HepG2 (cell line): Measurements from ENCODE around the gene EIF5B. TPM values are rescaled to one million over a fixed set of nuclear protein-coding genes. Genes with fewer than 3 reads are reported as not detected.
A peak's percentile ranks its signal among the peaks of the same experiment; 100 is the strongest.

Experiments
- ATAC-seq: fragments of 200-7000 bp; cut with Tn5 transposase; 3 replicates; pipeline ENCODE4 v1.9.1; 2020; ENCODE audit warnings: mild to moderate bottlenecking, moderate library complexity
- BruUV-seq: library from RNA; stranded (reverse); fragments of 400-500 nt; replicated peaks from 2 replicates; lab custom pipeline; 2021; lab: Mats Ljungman, UMichigan
- CTCF ChIA-PET: fragments of 300-600 bp; formaldehyde crosslinking; extraction: SDS; loops from one replicate; lab custom pipeline; 2021; ENCODE audit warnings: low total read pairs, inconsistent platforms, low intra/inter-chr PET ratio; lab: Yijun Ruan, JAX
- POLR2A ChIA-PET: fragments of 350-600 bp; sonication (Branson Sonifier 250); formaldehyde crosslinking; loops from one replicate; lab custom pipeline; 2020; ENCODE audit warnings: antibody characterized with exemption, inconsistent platforms; lab: Yijun Ruan, JAX
- DNase-seq: peaks from one replicate; pipeline ENCODE4 v3.0.0-alpha.2; 2015; ENCODE audit warnings: low spot score
- FAIRE-seq: peaks from 3 replicates; lab custom pipeline; 2011; peaks lifted over from hg19 to GRCh38; lab: Jason Lieb, UNC
- H2AFZ ChIP-seq: one replicate; pipeline ENCODE4 v1.6.1; 2011; ENCODE audit warnings: low read length, inconsistent platforms
- H3K27ac ChIP-seq: fragments of 300-600 bp; 3 replicates; pipeline ENCODE4 v1.8.0; 2011; ENCODE audit warnings: mixed run types, mild to moderate bottlenecking, mixed read lengths, low read length, inconsistent platforms; ENCODE audit not compliant: insufficient read depth; ENCODE audit errors: extremely low read length
- H3K27me3 ChIP-seq, 2 experiments: fragments of 200-600 bp in 1 of 2; 2 replicates in 1 of 2; 3 replicates in 1 of 2; pipeline versions ENCODE4 v1.6.0 to v1.8.0; 2011; ENCODE audit warnings: low read length in 2 of 2, mild to moderate bottlenecking in 2 of 2, moderate library complexity in 2 of 2, inconsistent platforms in 1 of 2; ENCODE audit not compliant: insufficient read depth in 2 of 2, control insufficient read depth in 1 of 2
- H3K36me3 ChIP-seq, 2 experiments: fragments of 200-600 bp in 1 of 2; replicated peaks in 1 of 2; 2 replicates in 1 of 2; 3 replicates in 1 of 2; pipeline versions ENCODE4 v1.5.1 to v1.8.0; 2011; ENCODE audit warnings: low read length in 2 of 2, inconsistent platforms in 1 of 2; ENCODE audit not compliant: insufficient read depth in 2 of 2, control insufficient read depth in 1 of 2
- H3K4me1 ChIP-seq: 2 replicates; pipeline ENCODE4 v1.5.1; 2012; ENCODE audit warnings: low read length, inconsistent platforms; ENCODE audit not compliant: insufficient read depth
- H3K4me2 ChIP-seq: 2 replicates; pipeline ENCODE4 v1.6.0; 2011; ENCODE audit warnings: low read depth, low read length, inconsistent platforms
- H3K4me3 ChIP-seq, 3 experiments: fragments of 200-600 bp in 1 of 3; sonication (generic), shearing (Covaris generic) in 1 of 3; replicated peaks in 1 of 3; 2 replicates each; pipeline ENCODE4 v1.5.1; 2011 to 2016; ENCODE audit warnings: low read length in 3 of 3, inconsistent platforms in 2 of 3, low read depth in 2 of 3, mild to moderate bottlenecking in 2 of 3, control low read depth in 1 of 3, mixed read lengths in 1 of 3; ENCODE audit not compliant: insufficient read depth in 1 of 3
- H3K79me2 ChIP-seq: one replicate; pipeline ENCODE4 v1.6.1; 2011; ENCODE audit warnings: low read length, inconsistent platforms; ENCODE audit not compliant: insufficient read depth
- H3K9ac ChIP-seq: 2 replicates; pipeline ENCODE4 v1.6.0; 2011; ENCODE audit warnings: mild to moderate bottlenecking, low read depth, low read length, inconsistent platforms; ENCODE audit not compliant: insufficient read depth
- H3K9me3 ChIP-seq: 2 replicates; pipeline ENCODE4 v1.5.1; 2012; ENCODE audit warnings: mild to moderate bottlenecking, low read length
- H4K20me1 ChIP-seq: 2 replicates; pipeline ENCODE4 v1.6.0; 2011; ENCODE audit warnings: inconsistent platforms, mild to moderate bottlenecking, low read length, moderate library complexity; ENCODE audit not compliant: insufficient read depth
- BHLHE40 ChIP-seq: IDR thresholded peaks from 2 replicates; pipeline ENCODE4 v1.6.1; 2011; ENCODE audit warnings: low read length, improper control_type of control experiment
- ZBTB20 ChIP-seq: sonication (generic); formaldehyde crosslinking; IDR thresholded peaks from 2 replicates; pipeline ENCODE4 v1.8.1; 2023; ENCODE audit warnings: missing genetic modification reagents, low read depth, mild to moderate bottlenecking, borderline replicate concordance
- ZNF33B ChIP-seq: sonication (generic); formaldehyde crosslinking; IDR thresholded peaks from 2 replicates; pipeline ENCODE4 v1.5.1; 2020; ENCODE audit warnings: mild to moderate bottlenecking, missing genetic modification reagents
- ZNF354B ChIP-seq: sonication (generic); formaldehyde crosslinking; IDR thresholded peaks from 2 replicates; pipeline ENCODE4 v1.8.0; 2022; ENCODE audit warnings: mild to moderate bottlenecking, missing genetic modification reagents
- ZNF432 ChIP-seq: sonication (generic); formaldehyde crosslinking; IDR thresholded peaks from 2 replicates; pipeline ENCODE4 v1.5.0; 2020; ENCODE audit warnings: missing genetic modification reagents, mild to moderate bottlenecking, borderline replicate concordance
- ZNF772 ChIP-seq: sonication (generic); formaldehyde crosslinking; IDR thresholded peaks from 2 replicates; pipeline ENCODE4 v1.5.0; 2020; ENCODE audit warnings: mild to moderate bottlenecking, missing genetic modification reagents
- ZNF792 ChIP-seq: IDR thresholded peaks from 2 replicates; pipeline ENCODE4 v1.6.1; 2016
- WGBS: methylation state at CpG from one replicate; pipeline ENCODE4 v1.1.6; 2017; ENCODE audit warnings: low lambda C conversion rate; 5-methylcytosine and 5-hydroxymethylcytosine counted together
- in situ Hi-C: cut with HindIII; loops from 2 replicates; pipeline ENCODE4 v1.10.0; 2017; ENCODE audit warnings: low pct_unique_long_range_greater_than_20kb; ENCODE audit not compliant: extremely low pct_ligation_motif_present
- intact Hi-C: fragments of 100-400 bp; cut with micrococcal nuclease; formaldehyde crosslinking; loops from one replicate; pipeline ENCODE4 v1.10.0; 2022; ENCODE audit not compliant: unreplicated experiment
- polyA plus RNA-seq, 8 experiments: library from polyadenylated mRNA; depleted of rRNA in 3 of 8; stranded (reverse) in 7 of 8; unstranded in 1 of 8; fragments of >200 nt; fragmentation: Illumina TruSeq in 4 of 8; extraction: Trizol in 4 of 8; gene quantifications; 2 replicates each; pipeline versions ENCODE4 v1.2.1 to v1.2.3, GENCODE V29; 2011 to 2016; ENCODE audit warnings: low read depth in 4 of 8, missing spikeins in 1 of 8, mixed read lengths in 1 of 8; ENCODE audit not compliant: insufficient read depth in 1 of 8
- total RNA-seq, 5 experiments: library from RNA; depleted of rRNA; stranded (reverse); fragments of >200 nt; fragmentation: Illumina TruSeq; extraction: Trizol; gene quantifications; 2 replicates each; pipeline ENCODE4 v1.2.3, GENCODE V29; 2016; ENCODE audit warnings: low read depth in 1 of 5
- TF ChIP-seq, protein P1 (sequence below): sonication (generic); formaldehyde crosslinking; conservative IDR thresholded peaks from 2 replicates; pipeline ENCODE4 v1.8.1; 2023; ENCODE audit warnings: missing genetic modification reagents
- TF ChIP-seq, protein P2 (sequence below): sonication (generic); formaldehyde crosslinking; IDR thresholded peaks from 2 replicates; pipeline ENCODE4 v1.5.0; 2020; ENCODE audit warnings: mild to moderate bottlenecking, low read depth, missing genetic modification reagents, borderline replicate concordance
- TF ChIP-seq, protein P3 (sequence below), 2 experiments: sonication (generic) in 1 of 2; formaldehyde crosslinking in 1 of 2; IDR thresholded peaks; 2 replicates each; pipeline versions ENCODE4 v1.4.0 to v1.6.1; 2018 to 2020; ENCODE audit warnings: missing genetic modification reagents in 2 of 2, borderline replicate concordance in 1 of 2, low read depth in 1 of 2, mild to moderate bottlenecking in 1 of 2, missing biosample characterization in 1 of 2
- TF ChIP-seq, protein P4 (sequence below): sonication (generic); formaldehyde crosslinking; IDR thresholded peaks from 2 replicates; pipeline ENCODE4 v1.4.0; 2020; ENCODE audit warnings: missing genetic modification reagents, borderline replicate concordance
- TF ChIP-seq, protein P5 (sequence below): sonication (generic); formaldehyde crosslinking; IDR thresholded peaks from 2 replicates; pipeline ENCODE4 v1.5.0; 2020; ENCODE audit warnings: missing genetic modification reagents, mild to moderate bottlenecking, borderline replicate concordance

The EIF5B gene
- total and polyA plus RNA-seq, 2 of the 13 experiments (the other 11 are each of a cell fraction or from before 2014, with no cell fraction given): 8.8 to 32.1 TPM

DNA sequence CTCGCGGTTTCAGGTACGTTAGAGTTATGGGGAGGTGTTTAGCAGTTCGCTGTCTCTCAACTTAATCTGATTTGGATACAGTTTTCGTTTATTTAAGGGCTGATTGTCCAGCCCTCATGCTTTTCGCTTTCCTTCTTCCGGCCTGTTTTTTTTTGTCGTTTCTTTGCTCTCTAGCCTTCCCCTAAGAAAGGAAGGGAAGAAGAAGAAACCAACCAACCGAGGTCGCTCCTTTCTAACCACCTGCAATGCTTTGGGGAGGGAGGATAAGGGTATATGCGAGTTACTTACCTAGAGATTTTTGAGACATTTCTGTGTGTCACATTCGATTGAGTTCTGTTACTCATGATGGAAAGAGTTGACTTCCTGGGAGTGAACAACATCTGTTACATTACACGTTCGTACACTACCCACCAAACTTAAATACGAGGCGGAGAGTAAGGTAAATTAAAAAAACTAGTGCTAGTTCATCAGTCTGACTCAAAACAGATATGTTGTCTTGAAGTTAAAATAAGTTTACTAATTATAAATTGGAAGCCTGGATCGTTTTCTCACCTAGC is 918 bp downstream of the EIF5B start:
- DNase-seq: peak; percentile 16
- Histone ChIP-seq H3K79me2 (peaks cover 87% of the 10 kb centered on the region), H3K4me2 (peak overlapping the region; percentile 96), H3K36me3 (no peaks in the 10 kb centered on the region), H3K4me3 (peak overlapping the region; percentile 88 to 98 (median 89)), H3K27me3 (no peaks in the 10 kb centered on the region; a peak in 1 of 5 replicates), H3K9ac (peak overlapping the region; percentile 95), H4K20me1 (peaks cover 30% of the 10 kb centered on the region), H3K4me1 (peaks cover 66% of the 10 kb centered on the region), H2AFZ (no peak overlapping the region), H3K9me3 (no peaks in the 10 kb centered on the region), H3K27ac (peak overlapping the region; percentile 88)
- FAIRE-seq: no peak
- in situ Hi-C loops (loop anchor here (5.0 kb wide), 1 partner anchor 156 kb away; the partner anchor contains the start of genes MITD1 and MRPL30), intact Hi-C loops (loop anchor here (5.0 kb wide), 2 partner anchors 34 to 731 kb away; partner anchors contain the start of genes COA5 and UNC50)
- ATAC-seq: no peak
- TF ChIP-seq, protein P1, sequence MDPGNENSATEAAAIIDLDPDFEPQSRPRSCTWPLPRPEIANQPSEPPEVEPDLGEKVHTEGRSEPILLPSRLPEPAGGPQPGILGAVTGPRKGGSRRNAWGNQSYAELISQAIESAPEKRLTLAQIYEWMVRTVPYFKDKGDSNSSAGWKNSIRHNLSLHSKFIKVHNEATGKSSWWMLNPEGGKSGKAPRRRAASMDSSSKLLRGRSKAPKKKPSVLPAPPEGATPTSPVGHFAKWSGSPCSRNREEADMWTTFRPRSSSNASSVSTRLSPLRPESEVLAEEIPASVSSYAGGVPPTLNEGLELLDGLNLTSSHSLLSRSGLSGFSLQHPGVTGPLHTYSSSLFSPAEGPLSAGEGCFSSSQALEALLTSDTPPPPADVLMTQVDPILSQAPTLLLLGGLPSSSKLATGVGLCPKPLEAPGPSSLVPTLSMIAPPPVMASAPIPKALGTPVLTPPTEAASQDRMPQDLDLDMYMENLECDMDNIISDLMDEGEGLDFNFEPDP: 0 out of 2 replicates have a peak, but pooled peaks have one; percentile 61
- TF ChIP-seq ZNF432 (no peak), ZNF354B (CRISPR knock-in tag) (no peak), ZNF792 (0 out of 2 replicates have a peak, but pooled peaks have one; percentile 14), BHLHE40 (no peak), ZNF33B (CRISPR knock-in tag) (0 out of 2 replicates have a peak, but pooled peaks have one; percentile 0), ZBTB20 (CRISPR knock-in tag) (0 out of 2 replicates have a peak, but pooled peaks have one; percentile 14), ZNF772 (CRISPR knock-in tag) (no peak)
- TF ChIP-seq, protein P2, sequence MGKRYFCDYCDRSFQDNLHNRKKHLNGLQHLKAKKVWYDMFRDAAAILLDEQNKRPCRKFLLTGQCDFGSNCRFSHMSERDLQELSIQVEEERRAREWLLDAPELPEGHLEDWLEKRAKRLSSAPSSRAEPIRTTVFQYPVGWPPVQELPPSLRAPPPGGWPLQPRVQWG (CRISPR knock-in tag): no peak
- TF ChIP-seq, protein P3, sequence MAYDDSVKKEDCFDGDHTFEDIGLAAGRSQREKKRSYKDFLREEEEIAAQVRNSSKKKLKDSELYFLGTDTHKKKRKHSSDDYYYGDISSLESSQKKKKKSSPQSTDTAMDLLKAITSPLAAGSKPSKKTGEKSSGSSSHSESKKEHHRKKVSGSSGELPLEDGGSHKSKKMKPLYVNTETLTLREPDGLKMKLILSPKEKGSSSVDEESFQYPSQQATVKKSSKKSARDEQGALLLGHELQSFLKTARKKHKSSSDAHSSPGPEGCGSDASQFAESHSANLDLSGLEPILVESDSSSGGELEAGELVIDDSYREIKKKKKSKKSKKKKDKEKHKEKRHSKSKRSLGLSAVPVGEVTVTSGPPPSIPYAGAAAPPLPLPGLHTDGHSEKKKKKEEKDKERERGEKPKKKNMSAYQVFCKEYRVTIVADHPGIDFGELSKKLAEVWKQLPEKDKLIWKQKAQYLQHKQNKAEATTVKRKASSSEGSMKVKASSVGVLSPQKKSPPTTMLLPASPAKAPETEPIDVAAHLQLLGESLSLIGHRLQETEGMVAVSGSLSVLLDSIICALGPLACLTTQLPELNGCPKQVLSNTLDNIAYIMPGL (CRISPR knock-in tag; IDR thresholded peaks at IDR 0.05; ENCODE audit: borderline replicate concordance in 1 of 2, low read depth in 1 of 2): 0 out of 4 replicates have a peak, but pooled peaks of 1 of the 2 experiments have one; percentile 22
- TF ChIP-seq, protein P4, sequence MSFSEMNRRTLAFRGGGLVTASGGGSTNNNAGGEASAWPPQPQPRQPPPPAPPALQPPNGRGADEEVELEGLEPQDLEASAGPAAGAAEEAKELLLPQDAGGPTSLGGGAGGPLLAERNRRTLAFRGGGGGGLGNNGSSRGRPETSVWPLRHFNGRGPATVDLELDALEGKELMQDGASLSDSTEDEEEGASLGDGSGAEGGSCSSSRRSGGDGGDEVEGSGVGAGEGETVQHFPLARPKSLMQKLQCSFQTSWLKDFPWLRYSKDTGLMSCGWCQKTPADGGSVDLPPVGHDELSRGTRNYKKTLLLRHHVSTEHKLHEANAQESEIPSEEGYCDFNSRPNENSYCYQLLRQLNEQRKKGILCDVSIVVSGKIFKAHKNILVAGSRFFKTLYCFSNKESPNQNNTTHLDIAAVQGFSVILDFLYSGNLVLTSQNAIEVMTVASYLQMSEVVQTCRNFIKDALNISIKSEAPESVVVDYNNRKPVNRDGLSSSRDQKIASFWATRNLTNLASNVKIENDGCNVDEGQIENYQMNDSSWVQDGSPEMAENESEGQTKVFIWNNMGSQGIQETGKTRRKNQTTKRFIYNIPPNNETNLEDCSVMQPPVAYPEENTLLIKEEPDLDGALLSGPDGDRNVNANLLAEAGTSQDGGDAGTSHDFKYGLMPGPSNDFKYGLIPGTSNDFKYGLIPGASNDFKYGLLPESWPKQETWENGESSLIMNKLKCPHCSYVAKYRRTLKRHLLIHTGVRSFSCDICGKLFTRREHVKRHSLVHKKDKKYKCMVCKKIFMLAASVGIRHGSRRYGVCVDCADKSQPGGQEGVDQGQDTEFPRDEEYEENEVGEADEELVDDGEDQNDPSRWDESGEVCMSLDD (CRISPR knock-in tag): peak; percentile 9; the same call in 1 of the 2 replicates
- TF ChIP-seq, protein P5, sequence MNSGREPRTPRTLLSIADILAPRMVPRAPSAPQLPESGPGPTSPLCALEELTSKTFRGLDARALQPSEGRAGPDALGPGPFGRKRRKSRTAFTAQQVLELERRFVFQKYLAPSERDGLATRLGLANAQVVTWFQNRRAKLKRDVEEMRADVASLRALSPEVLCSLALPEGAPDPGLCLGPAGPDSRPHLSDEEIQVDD (CRISPR knock-in tag): no peak
- WGBS: under 1% methylated on average over 17 of the region's 17 CpGs
- BruUV-seq: TSS peak; percentile 65
- ChIA-PET POLR2A (interaction anchor here (1.1 to 4.2 kb wide), 9 partner anchors 19 to 1225 kb away, joined by 3 to 103 read pairs (median 8); partner anchors contain the start of genes LIPT1, MITD1, MRPL30 and PDCL3), CTCF (no interaction called here)
